Panc1 (cell line): ENCODE measurements around the gene GLRX.

ENCODE experiments used
- CTCF ChIP-seq: fragments of 450-650 bp; IDR thresholded peaks from 2 replicates; pipeline ENCODE4 v1.5.1; 2017; ENCODE audit warnings: mild to moderate bottlenecking
- POLR2AphosphoS5 ChIP-seq: IDR thresholded peaks from 2 replicates; pipeline ENCODE4 v1.6.1; 2012; ENCODE audit warnings: mild to moderate bottlenecking, low read depth, low read length, moderate library complexity
- SIN3A ChIP-seq: IDR thresholded peaks from 2 replicates; pipeline ENCODE4 v1.6.1; 2012; ENCODE audit warnings: low read depth, mild to moderate bottlenecking, low read length, moderate library complexity, borderline replicate concordance; ENCODE audit not compliant: insufficient read depth
- TCF7L2 ChIP-seq: IDR thresholded peaks from 2 replicates; pipeline ENCODE4 v1.6.1; 2011; ENCODE audit warnings: mild to moderate bottlenecking, low read depth, low read length, inconsistent platforms

GRCh38 chr5:95858023-95858461 is 35.5 kb upstream of the GLRX start:
- TF ChIP-seq CTCF, result no peak
- no peak for TF ChIP-seq TCF7L2
- no peak for TF ChIP-seq POLR2AphosphoS5
- TF ChIP-seq SIN3A, result no peak
